Thymus (tissue), 11 donors: ENCODE results near the gene SPHK1. TPM values are rescaled to one million over a fixed set of nuclear protein-coding genes. Genes with fewer than 3 reads are reported as not detected.

Source experiments
- DNase-seq, 9 donors: peaks; one replicate each; pipeline ENCODE4 v3.0.0-alpha.2; 2013; ENCODE audit warnings: low spot score in 9 of 9, low read depth in 6 of 9, missing footprints in 1 of 9
- H3K27ac ChIP-seq, 2 donors: one replicate each; pipeline ENCODE4 v1.5.1; 2013; ENCODE audit warnings: control low read depth in 1 of 2, low read depth in 1 of 2, low read length in 1 of 2, mild to moderate bottlenecking in 1 of 2, moderate library complexity in 1 of 2
- H3K27me3 ChIP-seq, 2 donors: one replicate each; pipeline ENCODE4 v1.5.1; 2013; ENCODE audit warnings: low read length in 1 of 2; ENCODE audit not compliant: control insufficient read depth in 2 of 2, insufficient read depth in 1 of 2
- H3K36me3 ChIP-seq, 2 donors: one replicate each; pipeline ENCODE4 v1.5.1; 2013; ENCODE audit warnings: low read length in 1 of 2, mild to moderate bottlenecking in 1 of 2, moderate library complexity in 1 of 2; ENCODE audit not compliant: control insufficient read depth in 2 of 2, insufficient read depth in 2 of 2
- H3K4me1 ChIP-seq, 2 donors: one replicate each; pipeline ENCODE4 v1.5.1; 2013; ENCODE audit warnings: low read length in 2 of 2; ENCODE audit not compliant: control insufficient read depth in 2 of 2, insufficient read depth in 2 of 2
- H3K4me3 ChIP-seq, 2 donors: one replicate each; pipeline ENCODE4 v1.5.1; 2013; ENCODE audit warnings: low read length in 2 of 2, control low read depth in 1 of 2, mild to moderate bottlenecking in 1 of 2
- H3K9me3 ChIP-seq, 2 donors: one replicate each; pipeline ENCODE4 v1.5.1; 2013; ENCODE audit warnings: low read length in 1 of 2, mild to moderate bottlenecking in 1 of 2; ENCODE audit not compliant: control insufficient read depth in 2 of 2, insufficient read depth in 1 of 2
- WGBS: extraction: QIAGEN DNeasy Blood & Tissue Kit; methylation state at CpG from one replicate; pipeline ENCODE4 v1.1.7; 2013; 5-methylcytosine and 5-hydroxymethylcytosine counted together
- polyA plus RNA-seq: library from polyadenylated mRNA; stranded (reverse); fragments of 200-250 nt; gene quantifications from one replicate; pipeline ENCODE4 v1.2.3, GENCODE V29; 2013
- total RNA-seq: library from RNA; stranded (reverse); fragments of 120-200 nt; gene quantifications from one replicate; pipeline ENCODE4 v1.2.4, GENCODE V29; 2013
- donor health status: healthy.

Gene SPHK1
- total and polyA plus RNA-seq, 2 donors, result 5.9 to 35.2 TPM

GRCh38 chr17:76410328-76410965 is 26.0 kb downstream of the SPHK1 start:
- no peak overlapping the region for H3K27ac ChIP-seq
- WGBS, result 98% methylated on average over 15 of the region's 15 CpGs
- no peak for DNase-seq
- H3K9me3 ChIP-seq, result no peaks in the 10 kb centered on the region
- H3K27me3 ChIP-seq, result no peaks in the 10 kb centered on the region
- peaks cover 0 to 4% of the 10 kb centered on the region in 2 donors for H3K4me1 ChIP-seq
- H3K36me3 ChIP-seq, result peaks cover 0 to 3% of the 10 kb centered on the region in 2 donors
- no peak overlapping the region for H3K4me3 ChIP-seq

- no peaks in the 10 kb centered on the region for H3K27me3 ChIP-seq
- H3K4me3 ChIP-seq, result no peak overlapping the region
- H3K36me3 ChIP-seq, result peaks cover 0 to 3% of the 10 kb centered on the region in 2 donors
- no peak for DNase-seq
- 97% methylated on average over 5 of the region's 5 CpGs for WGBS
- no peak overlapping the region for H3K27ac ChIP-seq
- no peaks in the 10 kb centered on the region for H3K9me3 ChIP-seq
- peaks cover 0 to 4% of the 10 kb centered on the region in 2 donors for H3K4me1 ChIP-seq
These were observed 26.8 kb downstream of the SPHK1 start for GRCh38 chr17:76411247-76411646.

- no peaks in the 10 kb centered on the region for H3K27me3 ChIP-seq
- no peaks in the 10 kb centered on the region for H3K9me3 ChIP-seq
- no peak overlapping the region for H3K27ac ChIP-seq
- H3K36me3 ChIP-seq, result peaks cover 0 to 4% of the 10 kb centered on the region in 2 donors
- WGBS, result 77% methylated on average over 21 of the region's 21 CpGs
- DNase-seq, result no peak
- H3K4me1 ChIP-seq, result peaks cover 8 to 16% of the 10 kb centered on the region in 2 donors
- H3K4me3 ChIP-seq, result no peak overlapping the region
These were observed 30.2 kb downstream of the SPHK1 start for GRCh38 chr17:76414334-76415295.

GRCh38 chr17:76415786-76416185 is 31.4 kb downstream of the SPHK1 start:
- H3K27me3 ChIP-seq, result no peaks in the 10 kb centered on the region
- H3K27ac ChIP-seq, result no peak overlapping the region
- no peak for DNase-seq
- H3K9me3 ChIP-seq, result no peaks in the 10 kb centered on the region
- H3K4me3 ChIP-seq, result no peak overlapping the region
- WGBS, result 93% methylated on average over 15 of the region's 15 CpGs
- peaks cover 0 to 3% of the 10 kb centered on the region in 2 donors for H3K36me3 ChIP-seq
- H3K4me1 ChIP-seq, result peaks cover 8 to 19% of the 10 kb centered on the region in 2 donors

GRCh38 chr17:76416457-76416856 is 32.0 kb downstream of the SPHK1 start:
- 97% methylated on average over 6 of the region's 6 CpGs for WGBS
- Histone ChIP-seq H3K27ac (no peak overlapping the region), H3K36me3 (peaks cover 0 to 3% of the 10 kb centered on the region in 2 donors), H3K4me3 (no peak overlapping the region), H3K27me3 (no peaks in the 10 kb centered on the region), H3K9me3 (no peaks in the 10 kb centered on the region), H3K4me1 (peaks cover 8 to 19% of the 10 kb centered on the region in 2 donors)
- DNase-seq, result no peak

GRCh38 chr17:76416899-76417298 is 32.5 kb downstream of the SPHK1 start:
- Histone ChIP-seq H3K9me3 (no peaks in the 10 kb centered on the region), H3K36me3 (peaks cover 0 to 3% of the 10 kb centered on the region in 2 donors), H3K4me1 (peaks cover 8 to 19% of the 10 kb centered on the region in 2 donors), H3K4me3 (no peak overlapping the region), H3K27me3 (no peaks in the 10 kb centered on the region), H3K27ac (no peak overlapping the region)
- DNase-seq, result no peak
- 98% methylated on average over 4 of the region's 4 CpGs for WGBS

GRCh38 chr17:76417499-76418143 is 33.2 kb downstream of the SPHK1 start:
- H3K27me3 ChIP-seq, result no peaks in the 10 kb centered on the region
- peak overlapping the region in 1 of 2 donors; percentile 12 for H3K27ac ChIP-seq
- H3K36me3 ChIP-seq, result peaks cover 0 to 8% of the 10 kb centered on the region in 2 donors
- peaks cover 8 to 19% of the 10 kb centered on the region in 2 donors for H3K4me1 ChIP-seq
- peak in 3 of 9 donors; percentile 13 to 18 (median 15) for DNase-seq
- no peaks in the 10 kb centered on the region for H3K9me3 ChIP-seq
- WGBS, result 51% methylated on average over 11 of the region's 11 CpGs
- no peak overlapping the region for H3K4me3 ChIP-seq

GRCh38 chr17:76419576-76420260 is 35.3 kb downstream of the SPHK1 start:
- H3K4me1 ChIP-seq, result peaks cover 8 to 19% of the 10 kb centered on the region in 2 donors
- H3K36me3 ChIP-seq, result peaks cover 0 to 11% of the 10 kb centered on the region in 2 donors
- H3K9me3 ChIP-seq, result no peaks in the 10 kb centered on the region
- H3K4me3 ChIP-seq, result no peak overlapping the region
- no peak overlapping the region for H3K27ac ChIP-seq
- DNase-seq, result no peak
- 96% methylated on average over 17 of the region's 17 CpGs for WGBS
- no peaks in the 10 kb centered on the region for H3K27me3 ChIP-seq
